ENCODE measurements around the gene CD40. TPM values are rescaled to one million over a fixed set of nuclear protein-coding genes. Genes with fewer than 3 reads are reported as not detected.

Gene CD40
- total and polyA plus RNA-seq, 10 of the 15 experiments (the other 5 are each of a cell fraction or from before 2014, with no cell fraction given), result 40.8 to 193 (median 89.5) TPM

DNA sequence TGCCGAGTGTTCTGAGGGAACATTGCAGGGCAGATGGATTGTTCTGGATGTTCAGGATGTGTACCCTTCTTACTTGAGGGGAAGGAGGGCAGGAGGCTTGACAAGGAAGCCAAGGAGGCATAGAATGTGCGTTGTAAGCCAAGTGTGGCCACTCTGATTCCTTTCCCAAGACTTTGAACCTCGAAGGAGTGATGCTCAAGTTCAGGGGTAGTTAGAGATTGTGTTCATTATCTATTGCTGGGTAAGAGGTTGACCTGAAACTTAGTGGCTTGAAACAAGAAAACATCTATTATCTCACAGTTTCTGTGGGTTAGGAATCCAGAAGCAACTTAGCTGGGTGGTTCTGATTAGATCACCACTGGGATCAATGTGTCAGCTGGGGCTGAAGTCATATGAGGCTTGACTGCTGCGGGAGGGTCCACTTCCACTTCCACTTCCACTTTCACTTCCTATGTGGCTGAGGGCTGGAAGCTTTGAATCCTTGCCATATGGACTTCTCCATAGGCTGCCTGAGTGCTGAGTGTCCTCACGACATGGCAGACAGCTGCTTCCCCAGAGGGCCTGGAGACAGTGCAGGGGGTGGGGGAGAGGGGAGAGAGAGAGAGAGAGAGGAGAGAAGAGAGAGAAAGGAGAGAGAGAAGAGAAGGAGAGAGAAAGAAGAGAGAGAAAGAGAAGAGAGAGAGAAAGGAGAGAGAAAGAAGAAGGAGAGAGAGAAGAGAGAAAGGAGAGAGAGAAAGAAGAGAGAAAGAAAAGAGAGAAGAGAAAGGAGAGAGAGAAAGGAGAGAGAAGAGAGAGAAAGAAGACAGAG, 6.9 kb upstream of the CD40 start (continued):
- TF ChIP-seq POLR2AphosphoS2 (IDR thresholded peaks at IDR 0.05; ENCODE audit: low read depth, low read length) (no peak), EZH2 (IDR thresholded peaks at IDR 0.05; ENCODE audit: borderline replicate concordance, control insufficient read depth, low read depth, low read length) (0 out of 2 replicates have a peak, but pooled peaks have one; percentile 3), NFXL1 (IDR thresholded peaks at IDR 0.05; ENCODE audit: borderline replicate concordance) (no peak), NR2F1 (conservative IDR thresholded peaks at IDR 0.05) (peak; percentile 55)
- TF ChIP-seq, protein P1, sequence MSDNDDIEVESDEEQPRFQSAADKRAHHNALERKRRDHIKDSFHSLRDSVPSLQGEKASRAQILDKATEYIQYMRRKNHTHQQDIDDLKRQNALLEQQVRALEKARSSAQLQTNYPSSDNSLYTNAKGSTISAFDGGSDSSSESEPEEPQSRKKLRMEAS (IDR thresholded peaks at IDR 0.05; ENCODE audit: low read depth, low read length), result no peak

DNA sequence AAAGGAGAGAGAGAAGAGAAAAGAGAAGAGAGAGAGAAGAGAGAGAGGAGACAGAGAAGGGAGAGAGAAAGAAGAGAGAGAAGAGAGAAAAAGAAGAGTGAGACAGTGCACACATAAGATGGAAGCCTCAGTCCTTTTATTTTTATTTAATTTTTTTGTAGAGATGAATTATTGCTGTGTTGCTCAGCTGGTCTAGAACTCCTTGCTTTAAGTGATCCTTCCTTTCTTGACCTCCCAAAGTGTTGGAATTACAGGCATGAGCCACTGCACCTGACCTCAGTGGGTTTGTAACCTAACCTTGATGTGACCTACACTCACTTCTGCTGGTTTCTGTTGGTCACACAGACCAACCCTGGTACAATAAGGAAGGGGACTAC, 6.3 kb upstream of the CD40 start:
- ChIA-PET POLR2A (interaction anchor here (0.8 to 1.1 kb wide), 2 partner anchors 8 to 18 kb away, joined by 3 to 5 read pairs; no protein-coding TSS in a partner anchor), SMC1A (ENCODE audit: uncharacterized antibody, unreplicated experiment) (interaction anchor here (1.5 to 1.8 kb wide), 2 partner anchors 9 to 27 kb away, joined by 5 to 8 read pairs; no protein-coding TSS in a partner anchor), RAD21 (ENCODE audit: unreplicated experiment) (no interaction called here), CTCF (interaction anchor here (1.2 kb wide), 1 partner anchor 23 kb away, joined by 5 read pairs; no protein-coding TSS in a partner anchor)
- no peaks in the 10 kb centered on the region for H3K36me3 ChIP-seq (ENCODE audit: control insufficient read depth in 2 of 2, insufficient read depth in 2 of 2, low read length in 1 of 2)
- FAIRE-seq (peak; percentile 13), DNase-seq (ENCODE audit: low read depth, low spot score) (no peak), ATAC-seq (no peak)
- no peak overlapping the region for H3K9ac ChIP-seq (ENCODE audit: control insufficient read depth, insufficient read depth, low read length)
- no peak overlapping the region; the same call in 1 of the 2 replicates for H3K4me2 ChIP-seq (ENCODE audit: control insufficient read depth, insufficient read depth)
- H3K27me3 ChIP-seq (replicated peaks in 1 of 2; ENCODE audit: control insufficient read depth in 2 of 2, insufficient read depth in 2 of 2, low read length in 1 of 2), result no peaks in the 10 kb centered on the region
- H2AFZ ChIP-seq (ENCODE audit: control insufficient read depth, low read depth, low read length), result no peak overlapping the region
- intact Hi-C loops (cut with micrococcal nuclease; ENCODE audit: unreplicated experiment) (loop anchor here (1.0 kb wide), 1 partner anchor 7 kb away; no protein-coding TSS in a partner anchor), in situ Hi-C loops (cut with MboI) (loop anchor here (10.0 kb wide), 1 partner anchor 747 kb away; the partner anchor contains the start of gene SYS1)
- no peaks in the 10 kb centered on the region for H3K79me2 ChIP-seq (ENCODE audit: control insufficient read depth, insufficient read depth, low read length)
- BruUV-seq (replicated peaks), result no TSS peak
- no peak overlapping the region for H3K4me3 ChIP-seq
- no peaks in the 10 kb centered on the region for H3K9me3 ChIP-seq (replicated peaks; ENCODE audit: control insufficient read depth, insufficient read depth, low read length)
- H3K4me1 ChIP-seq (ENCODE audit: control insufficient read depth, insufficient read depth, low read length), result peaks cover 37% of the 10 kb centered on the region
- H4K20me1 ChIP-seq (ENCODE audit: control insufficient read depth, insufficient read depth), result no peaks in the 10 kb centered on the region
- H3K27ac ChIP-seq (ENCODE audit: control insufficient read depth, insufficient read depth), result no peak overlapping the region
- TF ChIP-seq, protein P2, sequence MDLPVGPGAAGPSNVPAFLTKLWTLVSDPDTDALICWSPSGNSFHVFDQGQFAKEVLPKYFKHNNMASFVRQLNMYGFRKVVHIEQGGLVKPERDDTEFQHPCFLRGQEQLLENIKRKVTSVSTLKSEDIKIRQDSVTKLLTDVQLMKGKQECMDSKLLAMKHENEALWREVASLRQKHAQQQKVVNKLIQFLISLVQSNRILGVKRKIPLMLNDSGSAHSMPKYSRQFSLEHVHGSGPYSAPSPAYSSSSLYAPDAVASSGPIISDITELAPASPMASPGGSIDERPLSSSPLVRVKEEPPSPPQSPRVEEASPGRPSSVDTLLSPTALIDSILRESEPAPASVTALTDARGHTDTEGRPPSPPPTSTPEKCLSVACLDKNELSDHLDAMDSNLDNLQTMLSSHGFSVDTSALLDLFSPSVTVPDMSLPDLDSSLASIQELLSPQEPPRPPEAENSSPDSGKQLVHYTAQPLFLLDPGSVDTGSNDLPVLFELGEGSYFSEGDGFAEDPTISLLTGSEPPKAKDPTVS (IDR thresholded peaks at IDR 0.05; ENCODE audit: low read depth, low read length), result no peak
- TF ChIP-seq NR2F1 (conservative IDR thresholded peaks at IDR 0.05) (no peak), HDGF (IDR thresholded peaks at IDR 0.05) (0 out of 2 replicates have a peak, but pooled peaks have one; percentile 2), KLF5 (IDR thresholded peaks at IDR 0.05; ENCODE audit: partially characterized antibody) (no peak), MXI1 (IDR thresholded peaks at IDR 0.05; ENCODE audit: low read depth, low read length) (no peak), ZNF217 (IDR thresholded peaks at IDR 0.05) (no peak), NKRF (conservative IDR thresholded peaks at IDR 0.05) (no peak)
- TF ChIP-seq, protein P3, sequence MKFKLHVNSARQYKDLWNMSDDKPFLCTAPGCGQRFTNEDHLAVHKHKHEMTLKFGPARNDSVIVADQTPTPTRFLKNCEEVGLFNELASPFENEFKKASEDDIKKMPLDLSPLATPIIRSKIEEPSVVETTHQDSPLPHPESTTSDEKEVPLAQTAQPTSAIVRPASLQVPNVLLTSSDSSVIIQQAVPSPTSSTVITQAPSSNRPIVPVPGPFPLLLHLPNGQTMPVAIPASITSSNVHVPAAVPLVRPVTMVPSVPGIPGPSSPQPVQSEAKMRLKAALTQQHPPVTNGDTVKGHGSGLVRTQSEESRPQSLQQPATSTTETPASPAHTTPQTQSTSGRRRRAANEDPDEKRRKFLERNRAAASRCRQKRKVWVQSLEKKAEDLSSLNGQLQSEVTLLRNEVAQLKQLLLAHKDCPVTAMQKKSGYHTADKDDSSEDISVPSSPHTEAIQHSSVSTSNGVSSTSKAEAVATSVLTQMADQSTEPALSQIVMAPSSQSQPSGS (IDR thresholded peaks at IDR 0.05; ENCODE audit: low read length), result no peak

All from GM12878 (cell line).